Mesendoderm (in vitro differentiated cells): ENCODE data around the gene BCL11A.

Experiments used
- DNase-seq: peaks from one replicate; pipeline ENCODE4 v3.0.0; 2013
- H2AK5ac ChIP-seq: 2 replicates; pipeline ENCODE4 v1.6.1; 2013; ENCODE audit warnings: low read length, inconsistent platforms
- H2BK120ac ChIP-seq: 2 replicates; pipeline ENCODE4 v1.6.1; 2013; ENCODE audit warnings: low read depth, mild to moderate bottlenecking, low read length, moderate library complexity, mixed read lengths
- H2BK15ac ChIP-seq: replicated peaks from 2 replicates; pipeline ENCODE4 v1.6.1; 2013; ENCODE audit warnings: low read depth, mild to moderate bottlenecking, moderate library complexity
- H2BK5ac ChIP-seq: 2 replicates; pipeline ENCODE4 v1.6.1; 2013; ENCODE audit warnings: low read length, inconsistent platforms
- H3K18ac ChIP-seq: 2 replicates; pipeline ENCODE4 v1.6.1; 2013; ENCODE audit warnings: mild to moderate bottlenecking, low read length, mixed read lengths
- H3K23ac ChIP-seq: one replicate; pipeline ENCODE4 v1.6.1; 2013; ENCODE audit warnings: low read length
- H3K27ac ChIP-seq: 2 replicates; pipeline ENCODE4 v1.5.1; 2013; ENCODE audit warnings: low read depth, mild to moderate bottlenecking, inconsistent platforms, low read length, moderate library complexity
- H3K27me3 ChIP-seq: 2 replicates; pipeline ENCODE4 v1.6.1; 2013; ENCODE audit warnings: low read length, control low read depth, mild to moderate bottlenecking, inconsistent platforms; ENCODE audit not compliant: insufficient read depth, poor library complexity
- H3K36me3 ChIP-seq: 2 replicates; pipeline ENCODE4 v1.6.1; 2013; ENCODE audit warnings: low read length, inconsistent platforms; ENCODE audit not compliant: control insufficient read depth, insufficient read depth
- H3K4ac ChIP-seq: one replicate; pipeline ENCODE4 v1.6.1; 2013; ENCODE audit warnings: low read depth, mild to moderate bottlenecking, low read length, moderate library complexity
- H3K4me1 ChIP-seq: 2 replicates; pipeline ENCODE4 v1.6.1; 2013; ENCODE audit warnings: low read depth, low read length, inconsistent platforms; ENCODE audit not compliant: control insufficient read depth
- H3K4me2 ChIP-seq: 2 replicates; pipeline ENCODE4 v1.6.1; 2013; ENCODE audit warnings: low read length
- H3K4me3 ChIP-seq: 2 replicates; pipeline ENCODE4 v1.5.1; 2013; ENCODE audit warnings: mild to moderate bottlenecking, low read length
- H3K56ac ChIP-seq: one replicate; pipeline ENCODE4 v1.6.1; 2013; ENCODE audit warnings: low read length
- H3K79me1 ChIP-seq: 2 replicates; pipeline ENCODE4 v1.6.1; 2013; ENCODE audit warnings: low read length, inconsistent platforms
- H3K79me2 ChIP-seq: 2 replicates; pipeline ENCODE4 v1.6.1; 2013; ENCODE audit warnings: mild to moderate bottlenecking, low read length; ENCODE audit not compliant: control insufficient read depth, insufficient read depth
- H3K9ac ChIP-seq: 2 replicates; pipeline ENCODE4 v1.6.1; 2013; ENCODE audit warnings: low read length, inconsistent platforms
- H4K5ac ChIP-seq: one replicate; pipeline ENCODE4 v1.6.1; 2013; ENCODE audit warnings: low read length
- H4K8ac ChIP-seq: one replicate; pipeline ENCODE4 v1.6.1; 2013; ENCODE audit warnings: low read depth, mild to moderate bottlenecking, control low read depth, low read length, moderate library complexity
- WGBS: extraction: QIAGEN DNeasy Blood & Tissue Kit; methylation state at CpG from one replicate; pipeline ENCODE4 v1.1.7; 2013; ENCODE audit warnings: low lambda C conversion rate, missing lambda C conversion rate; ENCODE audit not compliant: insufficient coverage; ENCODE audit errors: extremely low coverage; 5-methylcytosine and 5-hydroxymethylcytosine counted together

Gene BCL11A

GRCh38 chr2:60484133-60484645 lies 69.3 kb downstream of the BCL11A start:
- Histone ChIP-seq H3K36me3 (no peaks in the 10 kb centered on the region), H3K18ac (peak overlapping the region; percentile 77), H2AK5ac (no peak overlapping the region), H4K5ac (no peak overlapping the region), H2BK15ac (no peak overlapping the region), H3K56ac (no peak overlapping the region), H2BK120ac (no peak overlapping the region), H3K4me1 (peaks cover 11% of the 10 kb centered on the region), H3K79me1 (peaks cover 13% of the 10 kb centered on the region), H2BK5ac (no peak overlapping the region), H4K8ac (no peak overlapping the region), H3K27ac (peak overlapping the region; percentile 5), H3K4ac (no peak overlapping the region), H3K4me3 (no peak overlapping the region), H3K79me2 (peaks cover 27% of the 10 kb centered on the region), H3K4me2 (no peak overlapping the region), H3K9ac (no peak overlapping the region), H3K23ac (no peak overlapping the region), H3K27me3 (no peaks in the 10 kb centered on the region)
- DNase-seq: peak; percentile 92
- WGBS: no CpG with 5 or more reads among the region's 7 CpGs

DNA sequence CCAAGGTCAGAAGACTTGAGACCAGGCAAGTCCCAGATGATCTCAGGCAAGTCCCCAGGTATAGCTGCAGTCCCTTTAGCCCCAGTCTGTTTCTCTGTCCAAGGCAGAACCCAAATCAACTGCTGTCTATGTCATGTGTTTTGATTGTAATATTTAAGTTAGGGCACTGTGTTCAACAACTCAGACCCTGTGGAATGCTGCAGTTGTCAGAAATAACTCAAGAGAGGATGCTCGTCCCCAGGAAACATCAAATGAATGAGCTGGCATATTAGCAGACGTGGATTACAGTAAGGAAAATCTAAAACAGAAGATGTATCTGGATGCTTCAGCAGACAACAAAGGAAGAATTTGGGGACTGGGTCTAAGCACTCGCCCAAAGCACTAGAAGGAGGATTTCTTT lies 70.1 kb downstream of the BCL11A start:
- no peak for DNase-seq
- Histone ChIP-seq H3K56ac (no peak overlapping the region), H3K79me1 (peaks cover 16% of the 10 kb centered on the region), H3K4me1 (peaks cover 11% of the 10 kb centered on the region), H2AK5ac (no peak overlapping the region), H3K9ac (no peak overlapping the region), H3K4me3 (no peak overlapping the region), H3K27me3 (no peaks in the 10 kb centered on the region), H3K4me2 (no peak overlapping the region), H3K4ac (no peak overlapping the region), H2BK5ac (no peak overlapping the region), H2BK120ac (no peak overlapping the region), H3K18ac (peak overlapping the region; percentile 34), H3K27ac (no peak overlapping the region), H3K36me3 (no peaks in the 10 kb centered on the region), H4K5ac (no peak overlapping the region), H4K8ac (no peak overlapping the region), H3K23ac (no peak overlapping the region), H2BK15ac (no peak overlapping the region), H3K79me2 (peaks cover 32% of the 10 kb centered on the region)
- WGBS: no CpG with 5 or more reads among the region's 3 CpGs

DNA sequence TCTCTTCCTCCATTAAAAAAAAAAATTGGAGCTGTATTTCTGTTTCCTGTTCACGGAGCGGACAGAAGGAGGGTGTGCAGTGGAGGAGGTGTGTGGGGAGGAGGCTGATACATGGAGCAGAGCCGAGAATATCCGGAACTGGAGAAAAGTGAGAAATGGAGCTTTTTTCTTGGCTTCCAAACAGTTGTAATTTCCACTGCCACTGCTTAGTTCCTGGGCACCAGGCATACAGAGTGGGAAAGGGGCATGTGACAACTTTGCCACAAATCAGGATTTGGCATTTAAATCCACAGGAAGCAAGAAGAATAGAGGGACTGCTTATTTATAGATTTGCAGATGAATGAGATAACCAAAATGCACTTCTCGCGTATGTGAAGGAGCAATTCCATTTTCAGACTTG lies 71.2 kb downstream of the BCL11A start:
- no peak overlapping the region for H3K18ac ChIP-seq
- no peaks in the 10 kb centered on the region for H3K27me3 ChIP-seq
- H3K79me2 ChIP-seq: peaks cover 31% of the 10 kb centered on the region
- H3K56ac ChIP-seq: no peak overlapping the region
- H3K27ac ChIP-seq: no peak overlapping the region
- no peak for DNase-seq
- no peak overlapping the region for H2AK5ac ChIP-seq
- peaks cover 20% of the 10 kb centered on the region for H3K79me1 ChIP-seq
- H3K4me1 ChIP-seq: peaks cover 8% of the 10 kb centered on the region
- H4K8ac ChIP-seq: no peak overlapping the region
- H3K4ac ChIP-seq: no peak overlapping the region
- H2BK120ac ChIP-seq: no peak overlapping the region
- H3K36me3 ChIP-seq: no peaks in the 10 kb centered on the region
- H3K23ac ChIP-seq: no peak overlapping the region
- no peak overlapping the region for H2BK5ac ChIP-seq
- H3K9ac ChIP-seq: no peak overlapping the region
- H2BK15ac ChIP-seq: no peak overlapping the region
- no peak overlapping the region for H3K4me2 ChIP-seq
- no peak overlapping the region for H3K4me3 ChIP-seq
- H4K5ac ChIP-seq: no peak overlapping the region
- WGBS: no CpG with 5 or more reads among the region's 6 CpGs

DNA sequence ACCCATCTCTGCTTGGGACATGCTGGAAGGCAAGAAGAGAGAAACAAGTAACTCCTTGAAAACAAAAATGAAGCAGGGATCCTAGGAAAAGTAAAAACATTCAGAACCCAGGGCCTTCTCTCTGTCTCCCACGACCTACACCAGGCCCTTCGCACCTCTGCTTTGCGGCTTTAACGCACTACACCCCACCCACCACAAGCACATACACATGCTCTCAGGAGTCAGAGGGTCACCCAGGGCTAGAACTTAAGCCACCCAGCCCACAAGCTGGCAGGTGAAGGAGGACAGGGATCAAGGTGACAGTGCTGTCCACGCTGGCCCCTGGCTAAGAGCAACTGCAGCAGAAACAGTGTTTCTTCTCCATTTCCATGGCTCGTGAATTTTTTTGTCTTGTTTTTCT lies 72.2 kb downstream of the BCL11A start:
- no peak overlapping the region for H2BK15ac ChIP-seq
- no CpG with 5 or more reads among the region's 6 CpGs for WGBS
- H2AK5ac ChIP-seq: no peak overlapping the region
- no peak overlapping the region for H4K8ac ChIP-seq
- no peak overlapping the region for H2BK5ac ChIP-seq
- H4K5ac ChIP-seq: no peak overlapping the region
- no peaks in the 10 kb centered on the region for H3K27me3 ChIP-seq
- no peak overlapping the region for H2BK120ac ChIP-seq
- H3K23ac ChIP-seq: no peak overlapping the region
- H3K4me1 ChIP-seq: peaks cover 16% of the 10 kb centered on the region
- DNase-seq: no peak
- no peak overlapping the region for H3K9ac ChIP-seq
- peaks cover 28% of the 10 kb centered on the region for H3K79me2 ChIP-seq
- no peak overlapping the region for H3K4me3 ChIP-seq
- no peak overlapping the region for H3K18ac ChIP-seq
- no peak overlapping the region for H3K4me2 ChIP-seq
- H3K4ac ChIP-seq: no peak overlapping the region
- no peak overlapping the region for H3K27ac ChIP-seq
- H3K56ac ChIP-seq: no peak overlapping the region
- H3K36me3 ChIP-seq: no peaks in the 10 kb centered on the region
- peaks cover 18% of the 10 kb centered on the region for H3K79me1 ChIP-seq

- H3K4me1 ChIP-seq: peaks cover 18% of the 10 kb centered on the region
- H3K9ac ChIP-seq: no peak overlapping the region
- H3K27ac ChIP-seq: no peak overlapping the region
- H3K4ac ChIP-seq: no peak overlapping the region
- H3K23ac ChIP-seq: no peak overlapping the region
- H3K4me3 ChIP-seq: no peak overlapping the region
- H2BK15ac ChIP-seq: no peak overlapping the region
- H3K4me2 ChIP-seq: no peak overlapping the region
- no peaks in the 10 kb centered on the region for H3K36me3 ChIP-seq
- H3K79me2 ChIP-seq: peaks cover 27% of the 10 kb centered on the region
- no peak overlapping the region for H3K18ac ChIP-seq
- no peak overlapping the region for H4K5ac ChIP-seq
- no peak overlapping the region for H2BK120ac ChIP-seq
- no peak for DNase-seq
- H3K27me3 ChIP-seq: no peaks in the 10 kb centered on the region
- H2AK5ac ChIP-seq: no peak overlapping the region
- peaks cover 22% of the 10 kb centered on the region for H3K79me1 ChIP-seq
- H3K56ac ChIP-seq: no peak overlapping the region
- WGBS: no CpG with 5 or more reads among the region's 4 CpGs
- no peak overlapping the region for H4K8ac ChIP-seq
- no peak overlapping the region for H2BK5ac ChIP-seq
Observed at GRCh38 chr2:60480089-60480773, 73.2 kb downstream of the BCL11A start.
